H9 (cell line): Measurements from ENCODE around the gene FXYD6. TPM values are rescaled to one million over a fixed set of nuclear protein-coding genes. Genes with fewer than 3 reads are reported as not detected.

ENCODE experiments used
- DNase-seq: peaks from one replicate; pipeline ENCODE4 v3.0.0-alpha.2; 2017
- H2AFZ ChIP-seq: one replicate; pipeline ENCODE4 v1.6.1; 2013; ENCODE audit warnings: mild to moderate bottlenecking, low read length, control low read depth, moderate library complexity
- H2AK5ac ChIP-seq: 2 replicates; pipeline ENCODE4 v1.6.1; 2013; ENCODE audit warnings: low read length, control low read depth, mixed read lengths; ENCODE audit not compliant: insufficient read length
- H2BK120ac ChIP-seq: one replicate; pipeline ENCODE4 v1.6.1; 2013; ENCODE audit warnings: low read depth, mild to moderate bottlenecking, low read length, control low read depth, inconsistent platforms; ENCODE audit not compliant: poor library complexity, severe bottlenecking
- H2BK12ac ChIP-seq: 2 replicates; pipeline ENCODE4 v1.6.1; 2013; ENCODE audit warnings: low read length, control low read depth, mixed read lengths, low read depth; ENCODE audit not compliant: insufficient read length
- H2BK15ac ChIP-seq: 2 replicates; pipeline ENCODE4 v1.6.1; 2013; ENCODE audit warnings: low read depth, low read length, control low read depth
- H2BK20ac ChIP-seq: one replicate; pipeline ENCODE4 v1.6.1; 2013; ENCODE audit warnings: low read depth, mild to moderate bottlenecking, low read length, control low read depth, inconsistent platforms; ENCODE audit not compliant: poor library complexity, severe bottlenecking
- H2BK5ac ChIP-seq: 2 replicates; pipeline ENCODE4 v1.6.1; 2013; ENCODE audit warnings: low read length, control low read depth, mixed read lengths; ENCODE audit not compliant: insufficient read length
- H3K14ac ChIP-seq: 2 replicates; pipeline ENCODE4 v1.6.1; 2013; ENCODE audit warnings: low read length, control low read depth; ENCODE audit not compliant: insufficient read depth
- H3K18ac ChIP-seq: 2 replicates; pipeline ENCODE4 v1.6.1; 2013; ENCODE audit warnings: low read depth, mild to moderate bottlenecking, mixed read lengths, low read length, control low read depth; ENCODE audit not compliant: insufficient read length
- H3K23ac ChIP-seq: 2 replicates; pipeline ENCODE4 v1.6.1; 2013; ENCODE audit warnings: low read length, control low read depth, mixed read lengths, low read depth; ENCODE audit not compliant: insufficient read length
- H3K23me2 ChIP-seq: 2 replicates; pipeline ENCODE4 v1.6.1; 2013; ENCODE audit warnings: low read depth, mild to moderate bottlenecking, mixed read lengths, low read length, control low read depth; ENCODE audit not compliant: insufficient read length, poor library complexity, severe bottlenecking
- H3K27ac ChIP-seq: 2 replicates; pipeline ENCODE4 v1.5.1; 2013; ENCODE audit warnings: low read length, control low read depth, mixed read lengths, low read depth; ENCODE audit not compliant: insufficient read length
- H3K27me3 ChIP-seq: 2 replicates; pipeline ENCODE4 v1.6.1; 2013; ENCODE audit warnings: low read length, control low read depth, inconsistent platforms; ENCODE audit not compliant: insufficient read depth
- H3K4ac ChIP-seq: 2 replicates; pipeline ENCODE4 v1.6.1; 2013; ENCODE audit warnings: low read depth, mild to moderate bottlenecking, control low read depth, inconsistent platforms, low read length, moderate library complexity
- H3K4me1 ChIP-seq: 2 replicates; pipeline ENCODE4 v1.6.1; 2013; ENCODE audit warnings: low read length, control low read depth, inconsistent platforms; ENCODE audit not compliant: insufficient read depth
- H3K4me2 ChIP-seq: 2 replicates; pipeline ENCODE4 v1.6.1; 2013; ENCODE audit warnings: low read length, control low read depth, mixed read lengths; ENCODE audit not compliant: insufficient read length, insufficient read depth
- H3K56ac ChIP-seq: 2 replicates; pipeline ENCODE4 v1.6.1; 2013; ENCODE audit warnings: low read depth, mild to moderate bottlenecking, mixed read lengths, low read length, control low read depth; ENCODE audit not compliant: insufficient read length
- H3K79me1 ChIP-seq: 2 replicates; pipeline ENCODE4 v1.6.1; 2013; ENCODE audit warnings: low read depth, mild to moderate bottlenecking, moderate library complexity, low read length, control low read depth, inconsistent platforms; ENCODE audit not compliant: insufficient read depth, poor library complexity, severe bottlenecking
- H3K79me2 ChIP-seq: 2 replicates; pipeline ENCODE4 v1.6.1; 2013; ENCODE audit warnings: low read length, control low read depth, inconsistent platforms; ENCODE audit not compliant: insufficient read depth
- H3K9ac ChIP-seq: 2 replicates; pipeline ENCODE4 v1.6.1; 2013; ENCODE audit warnings: low read length, control low read depth, mixed read lengths; ENCODE audit not compliant: insufficient read length; ENCODE audit errors: extremely low read depth
- H3K9me3 ChIP-seq: one replicate; pipeline ENCODE4 v1.6.1; 2013; ENCODE audit warnings: low read depth, low read length, inconsistent platforms; ENCODE audit not compliant: control insufficient read depth
- H3T11ph ChIP-seq: one replicate; pipeline ENCODE4 v1.6.1; 2013; ENCODE audit warnings: mild to moderate bottlenecking, low read length, control low read depth, inconsistent platforms
- H4K20me1 ChIP-seq: one replicate; pipeline ENCODE4 v1.6.1; 2013; ENCODE audit not compliant: control insufficient read depth, insufficient read length, insufficient read depth
- H4K5ac ChIP-seq: 2 replicates; pipeline ENCODE4 v1.6.1; 2013; ENCODE audit warnings: low read depth, mild to moderate bottlenecking, mixed read lengths, low read length, control low read depth; ENCODE audit not compliant: insufficient read length
- H4K8ac ChIP-seq: replicated peaks from 2 replicates; pipeline ENCODE4 v1.6.1; 2013; ENCODE audit warnings: low read length, control low read depth, mixed read lengths, low read depth; ENCODE audit not compliant: insufficient read length
- H4K91ac ChIP-seq: 2 replicates; pipeline ENCODE4 v1.6.1; 2013; ENCODE audit warnings: low read depth, mild to moderate bottlenecking, moderate library complexity, mixed read lengths, low read length, control low read depth; ENCODE audit not compliant: insufficient read length
- H3K27ac Mint-ChIP-seq, 3 experiments: 2 replicates in 2 of 3; 3 replicates in 1 of 3; pipeline ENCODE4 v1.8.0; 2020 to 2021; ENCODE audit warnings: mixed read lengths in 3 of 3, mild to moderate bottlenecking in 1 of 3, moderate library complexity in 1 of 3
- H3K27me3 Mint-ChIP-seq: 2 replicates; pipeline ENCODE4 v1.8.0; 2021; ENCODE audit warnings: low read depth, mild to moderate bottlenecking, moderate library complexity, mixed read lengths
- H3K36me3 Mint-ChIP-seq, 3 experiments: 2 replicates in 2 of 3; 3 replicates in 1 of 3; pipeline ENCODE4 v1.8.0; 2020 to 2021; ENCODE audit warnings: low read depth in 3 of 3, mixed read lengths in 3 of 3; ENCODE audit not compliant: insufficient read depth in 1 of 3
- H3K4me1 Mint-ChIP-seq, 2 experiments: 2 replicates each; pipeline ENCODE4 v1.8.0; 2020; ENCODE audit warnings: mixed read lengths in 2 of 2
- H3K4me3 Mint-ChIP-seq, 2 experiments: 2 replicates in 1 of 2; 3 replicates in 1 of 2; pipeline ENCODE4 v1.8.0; 2020 to 2021; ENCODE audit warnings: mild to moderate bottlenecking in 2 of 2, mixed read lengths in 2 of 2, moderate library complexity in 1 of 2
- H3K9me3 Mint-ChIP-seq, 2 experiments: 2 replicates in 1 of 2; 3 replicates in 1 of 2; pipeline ENCODE4 v1.8.0; 2020; ENCODE audit warnings: mild to moderate bottlenecking in 2 of 2, mixed read lengths in 2 of 2, moderate library complexity in 1 of 2
- CTCF ChIP-seq: fragments of 200-600 bp; sonication (generic); conservative IDR thresholded peaks from 3 replicates; pipeline ENCODE4 v1.8.0; 2021; ENCODE audit warnings: antibody characterized with exemption, mild to moderate bottlenecking
- WGBS: extraction: QIAGEN DNeasy Blood & Tissue Kit; methylation state at CpG from one replicate; pipeline ENCODE4 v1.1.7; 2013; ENCODE audit warnings: missing lambda C conversion rate, low lambda C conversion rate, mixed read lengths; ENCODE audit not compliant: insufficient read length; ENCODE audit errors: extremely low coverage; 5-methylcytosine and 5-hydroxymethylcytosine counted together
- total RNA-seq: library from RNA; stranded (reverse); gene quantifications from 2 replicates; pipeline ENCODE4 v1.2.1, GENCODE V29; 2021

Gene FXYD6
- total RNA-seq, 1 experiment from 2014 or later = 18.3 TPM

DNA sequence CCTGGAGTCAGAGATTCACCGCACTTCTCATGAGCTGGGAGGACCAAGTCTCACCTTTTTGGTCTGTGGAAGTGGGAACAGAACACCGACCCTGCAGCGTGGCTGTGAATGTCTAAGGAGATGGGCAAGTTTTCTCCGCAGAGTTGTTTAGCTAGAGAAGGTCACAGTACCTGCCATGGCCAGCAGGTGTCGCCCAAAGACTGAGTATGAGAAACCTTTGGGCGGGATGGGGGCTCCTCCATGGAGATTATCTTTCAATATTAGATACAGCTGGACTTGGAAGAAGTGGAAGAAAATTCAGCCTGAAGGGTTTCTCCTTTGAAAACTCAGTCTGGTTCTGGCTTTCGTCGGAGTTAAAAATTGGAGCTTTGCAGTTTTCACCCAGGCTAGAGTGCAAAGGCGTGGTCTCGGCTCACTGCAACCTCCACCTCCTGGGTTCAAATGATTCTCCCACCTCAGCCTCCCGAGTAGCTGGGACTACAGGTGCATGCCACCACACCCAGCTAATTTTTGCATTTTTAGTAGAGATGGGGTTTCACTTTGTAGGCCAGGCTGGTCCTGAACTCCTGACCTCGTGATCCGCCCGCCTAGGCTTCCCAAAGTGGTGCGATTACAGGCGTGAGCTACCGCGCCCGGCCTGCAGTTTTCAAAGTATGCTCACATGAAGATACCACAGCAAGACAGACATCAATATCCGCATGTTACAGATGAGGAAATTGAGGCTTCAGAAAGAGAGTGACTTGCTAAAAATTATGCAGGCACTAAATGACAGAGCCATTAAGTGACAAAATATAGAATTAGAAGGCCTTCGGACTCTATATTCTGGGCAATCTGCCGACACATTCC lies 68.8 kb downstream of the FXYD6 start:
- H2BK15ac ChIP-seq = no peak overlapping the region
- WGBS = no CpG with 5 or more reads among the region's 22 CpGs

More for the DNA sequence above, 68.8 kb downstream of the FXYD6 start:
- no peak overlapping the region for H2BK12ac ChIP-seq
- H3K79me1 ChIP-seq = no peaks in the 10 kb centered on the region
- no peak overlapping the region for H4K5ac ChIP-seq
- no peak overlapping the region for H2BK5ac ChIP-seq
- DNase-seq = peak; percentile 66
- no peaks in the 10 kb centered on the region for H3K79me2 ChIP-seq
- no peak overlapping the region for H2BK20ac ChIP-seq
- peaks cover 5 to 17% of the 10 kb centered on the region in 2 experiments for H3K4me1 Mint-ChIP-seq
- no peaks in the 10 kb centered on the region for H3K23me2 ChIP-seq
- no peak overlapping the region for H3K27ac Mint-ChIP-seq
- H3K4me3 Mint-ChIP-seq = no peak overlapping the region
- no peak overlapping the region for H3T11ph ChIP-seq
- H3K27me3 ChIP-seq = no peaks in the 10 kb centered on the region
- H3K56ac ChIP-seq = no peak overlapping the region
- H3K27ac ChIP-seq = no peak overlapping the region
- H3K4ac ChIP-seq = no peak overlapping the region
- H4K8ac ChIP-seq = no peak overlapping the region
- no peak overlapping the region for H2AK5ac ChIP-seq
- H3K27me3 Mint-ChIP-seq = peaks cover 38% of the 10 kb centered on the region
- no peak overlapping the region for H3K14ac ChIP-seq
- no peak overlapping the region for H3K9ac ChIP-seq
- H3K23ac ChIP-seq = no peak overlapping the region
- no peak overlapping the region for H2BK120ac ChIP-seq
- H3K9me3 Mint-ChIP-seq = no peaks in the 10 kb centered on the region
- no peak overlapping the region for H2AFZ ChIP-seq
- no peak overlapping the region for H3K18ac ChIP-seq
- H3K9me3 ChIP-seq = no peaks in the 10 kb centered on the region
- no peaks in the 10 kb centered on the region for H4K20me1 ChIP-seq
- no peaks in the 10 kb centered on the region for H3K4me1 ChIP-seq
- peak; percentile 93 for TF ChIP-seq CTCF
- no peak overlapping the region for H4K91ac ChIP-seq
- H3K4me2 ChIP-seq = no peak overlapping the region
- no peaks in the 10 kb centered on the region for H3K36me3 Mint-ChIP-seq
